Gastroesophageal sphincter (tissue), 4 donors: ENCODE results near the gene COL11A2. TPM values are rescaled to one million over a fixed set of nuclear protein-coding genes. Genes with fewer than 3 reads are reported as not detected.

Experiments
- ATAC-seq: fragments of 150-250 bp; one replicate; pipeline ENCODE4 v1.9.1; 2016; ENCODE audit warnings: mild to moderate bottlenecking, moderate library complexity
- H3K27ac ChIP-seq, 4 donors: fragments of 200-600 bp; sonication (generic) in 3 of 4; 1 replicate in 3 of 4; 2 replicates in 1 of 4; pipeline ENCODE4 v1.5.1; 2016 to 2019
- H3K27me3 ChIP-seq: fragments of 200-600 bp; sonication (generic); one replicate; pipeline ENCODE4 v1.5.1; 2019
- H3K36me3 ChIP-seq, 2 donors: fragments of 200-600 bp; sonication (generic); one replicate each; pipeline ENCODE4 v1.5.1; 2019; ENCODE audit warnings: control low read depth in 1 of 2
- H3K4me1 ChIP-seq, 3 donors: fragments of 200-600 bp; sonication (generic); 1 replicate in 2 of 3; 2 replicates in 1 of 3; pipeline ENCODE4 v1.5.1; 2016 to 2019; ENCODE audit warnings: control low read depth in 2 of 3
- H3K4me3 ChIP-seq, 2 donors: fragments of 200-600 bp; sonication (generic); one replicate each; pipeline ENCODE4 v1.5.1; 2019; ENCODE audit warnings: mild to moderate bottlenecking in 1 of 2, moderate library complexity in 1 of 2
- H3K9me3 ChIP-seq, 3 donors: fragments of 200-600 bp; sonication (generic); one replicate each; pipeline ENCODE4 v1.5.1; 2017 to 2019; ENCODE audit warnings: control low read depth in 2 of 3
- EP300 ChIP-seq: sonication (generic); formaldehyde crosslinking; IDR thresholded peaks from one replicate; pipeline ENCODE4 v1.6.1; 2017; ENCODE audit warnings: antibody characterized with exemption, mild to moderate bottlenecking
- POLR2A ChIP-seq, 2 donors: fragments of 450-650 bp; IDR thresholded peaks; one replicate each; pipeline ENCODE4 v1.6.1; 2017; ENCODE audit warnings: antibody characterized with exemption in 2 of 2, mild to moderate bottlenecking in 2 of 2, moderate library complexity in 1 of 2
- POLR2AphosphoS5 ChIP-seq: sonication (generic); formaldehyde crosslinking; IDR thresholded peaks from one replicate; pipeline ENCODE4 v1.6.1; 2017; ENCODE audit warnings: antibody characterized with exemption
- WGBS, 2 donors: methylation state at CpG; one replicate each; pipeline ENCODE4 v1.1.5; 2018; ENCODE audit warnings: low coverage in 1 of 2; 5-methylcytosine and 5-hydroxymethylcytosine counted together
- total RNA-seq, 4 donors: library from RNA; depleted of rRNA; stranded (reverse); fragments of >200 nt; gene quantifications; one replicate each; pipeline ENCODE4 v1.1.0, GENCODE V29; 2016
- TF ChIP-seq, protein P1 (sequence below), 4 experiments: fragments of 200-600 bp in 2 of 4; fragments of 450-650 bp in 2 of 4; sonication (generic) in 1 of 4; IDR thresholded peaks; one replicate each; pipeline ENCODE4 v1.5.1; 2017 to 2019; ENCODE audit warnings: antibody characterized with exemption in 4 of 4, mild to moderate bottlenecking in 2 of 4, moderate library complexity in 2 of 4

COL11A2 gene
- total RNA-seq, 4 donors from 2014 or later, result 0.35 to 1.4 (median 0.45) TPM

DNA sequence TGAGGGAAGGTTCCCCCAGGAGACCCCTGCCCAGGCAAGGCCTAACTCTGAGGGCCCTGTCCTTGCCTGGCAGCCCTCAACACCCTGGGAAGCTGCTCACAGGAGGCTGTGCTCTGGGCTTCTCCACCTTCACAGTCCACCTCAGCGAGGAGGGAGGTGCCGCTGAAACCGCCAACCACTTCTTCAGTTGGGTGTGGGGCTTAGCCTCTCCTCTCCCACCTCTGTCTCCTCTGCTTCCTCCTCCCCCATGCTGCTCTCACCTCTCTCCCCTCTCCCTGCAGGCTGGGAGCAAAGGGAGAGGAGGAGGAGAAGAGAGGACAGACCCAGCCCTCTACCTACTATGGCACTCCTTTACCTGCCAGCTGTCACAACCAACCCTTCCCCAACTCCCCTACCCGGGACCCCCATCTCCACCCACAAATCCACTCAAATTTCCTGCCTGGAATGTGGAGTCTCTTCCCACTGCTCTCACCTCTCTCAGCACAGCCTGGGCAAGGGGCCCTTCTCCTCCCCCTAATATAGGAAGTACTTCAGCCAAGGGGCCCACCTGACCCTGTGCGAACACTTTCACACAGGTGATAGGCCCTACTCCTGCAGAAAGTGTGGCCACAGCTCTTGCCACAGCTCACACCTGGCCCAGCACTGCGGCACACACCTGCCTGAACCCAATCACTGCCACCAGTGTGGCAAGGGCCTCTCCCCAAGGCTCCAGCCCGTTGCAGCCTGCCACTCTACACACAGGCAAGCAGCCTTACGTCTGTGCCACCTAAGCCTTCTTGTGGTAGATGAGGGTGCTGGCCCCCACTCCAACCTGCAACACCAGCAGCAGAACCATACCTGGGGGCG lies 23.2 kb upstream of the COL11A2 start:
- 50 to 57% methylated on average over 1 of the region's 9 CpGs for WGBS, 2 donors
- H3K27me3 ChIP-seq, result peaks cover 14% of the 10 kb centered on the region
- peaks cover 0 to 23% (median 7%) of the 10 kb centered on the region in 3 donors for H3K4me1 ChIP-seq
- H3K9me3 ChIP-seq, result no peaks in the 10 kb centered on the region
- no peak overlapping the region for H3K4me3 ChIP-seq
- H3K36me3 ChIP-seq, result peaks cover 0 to 17% of the 10 kb centered on the region in 2 donors
- ATAC-seq, result no peak
- H3K27ac ChIP-seq, result no peak overlapping the region
- TF ChIP-seq POLR2A (IDR thresholded peaks at IDR 0.05), result no peak
- TF ChIP-seq, protein P1, sequence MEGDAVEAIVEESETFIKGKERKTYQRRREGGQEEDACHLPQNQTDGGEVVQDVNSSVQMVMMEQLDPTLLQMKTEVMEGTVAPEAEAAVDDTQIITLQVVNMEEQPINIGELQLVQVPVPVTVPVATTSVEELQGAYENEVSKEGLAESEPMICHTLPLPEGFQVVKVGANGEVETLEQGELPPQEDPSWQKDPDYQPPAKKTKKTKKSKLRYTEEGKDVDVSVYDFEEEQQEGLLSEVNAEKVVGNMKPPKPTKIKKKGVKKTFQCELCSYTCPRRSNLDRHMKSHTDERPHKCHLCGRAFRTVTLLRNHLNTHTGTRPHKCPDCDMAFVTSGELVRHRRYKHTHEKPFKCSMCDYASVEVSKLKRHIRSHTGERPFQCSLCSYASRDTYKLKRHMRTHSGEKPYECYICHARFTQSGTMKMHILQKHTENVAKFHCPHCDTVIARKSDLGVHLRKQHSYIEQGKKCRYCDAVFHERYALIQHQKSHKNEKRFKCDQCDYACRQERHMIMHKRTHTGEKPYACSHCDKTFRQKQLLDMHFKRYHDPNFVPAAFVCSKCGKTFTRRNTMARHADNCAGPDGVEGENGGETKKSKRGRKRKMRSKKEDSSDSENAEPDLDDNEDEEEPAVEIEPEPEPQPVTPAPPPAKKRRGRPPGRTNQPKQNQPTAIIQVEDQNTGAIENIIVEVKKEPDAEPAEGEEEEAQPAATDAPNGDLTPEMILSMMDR (IDR thresholded peaks at IDR 0.05), result no peak
- no peak for TF ChIP-seq EP300
- no peak for TF ChIP-seq POLR2AphosphoS5

- peaks cover 0 to 29% of the 10 kb centered on the region in 2 donors for H3K36me3 ChIP-seq
- no peaks in the 10 kb centered on the region for H3K27me3 ChIP-seq
- ATAC-seq, result no peak
- H3K27ac ChIP-seq, result peak overlapping the region in 2 of 4 donors; percentile 33 to 65
- TF ChIP-seq POLR2A (IDR thresholded peaks at IDR 0.05) (no peak), POLR2AphosphoS5 (no peak), EP300 (no peak)
- TF ChIP-seq, protein P1 (IDR thresholded peaks at IDR 0.05), result no peak
- H3K4me3 ChIP-seq, result peak overlapping the region in 1 of 2 donors; percentile 55
- peaks cover 0 to 34% (median 7%) of the 10 kb centered on the region in 3 donors for H3K4me1 ChIP-seq
- 4% methylated on average over 8 of the region's 9 CpGs; no CpG with 5 or more reads in 1 of the 2 donors for WGBS, 2 donors
- H3K9me3 ChIP-seq, result no peaks in the 10 kb centered on the region
These were observed 21.7 kb upstream of the COL11A2 start for GRCh38 chr6:33213989-33214335.

DNA sequence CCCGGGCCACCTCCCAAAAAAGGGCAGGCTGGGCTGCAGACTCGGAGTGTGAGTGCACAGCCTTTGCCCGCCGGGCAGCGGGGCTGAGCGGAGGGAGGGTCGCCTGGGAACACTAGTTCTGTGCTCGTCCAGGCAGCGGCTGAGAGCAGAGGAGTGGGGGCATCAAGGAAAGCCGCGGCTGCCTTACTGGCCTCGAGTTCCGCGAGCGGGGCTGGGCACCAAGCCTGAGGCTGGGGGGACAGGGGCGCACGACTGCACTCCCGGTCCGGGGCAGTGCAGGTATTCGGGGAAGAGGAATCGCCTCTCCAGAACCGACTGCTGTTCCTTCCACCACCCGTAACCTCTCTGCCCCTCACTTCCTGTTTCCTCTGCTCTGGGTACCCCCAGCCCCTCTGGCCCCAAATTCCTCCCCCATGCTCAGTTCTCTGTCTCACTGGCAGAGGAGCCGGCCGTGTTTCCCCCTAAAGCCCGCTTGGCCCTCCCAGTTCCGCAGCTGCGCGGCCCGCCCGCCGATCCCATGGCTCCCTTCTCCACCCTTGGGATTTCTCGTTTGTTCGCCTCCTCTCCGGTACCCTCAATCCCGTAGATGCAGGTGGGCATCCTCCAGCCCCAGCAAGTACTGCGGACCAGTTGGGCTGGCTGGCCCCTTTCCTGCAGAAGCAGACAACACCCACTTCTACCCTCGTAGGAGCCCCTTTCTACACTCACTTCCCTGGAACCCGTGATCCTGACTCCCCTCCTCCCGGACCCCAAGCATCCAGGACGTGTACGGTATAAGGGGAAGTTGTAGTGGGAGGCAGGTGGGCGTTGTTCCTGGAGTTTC lies 21.1 kb upstream of the COL11A2 start:
- Histone ChIP-seq H3K9me3 (no peaks in the 10 kb centered on the region), H3K4me1 (peaks cover 0 to 39% (median 7%) of the 10 kb centered on the region in 3 donors), H3K27ac (peak overlapping the region in 3 of 4 donors; percentile 11 to 65 (median 35)), H3K27me3 (no peaks in the 10 kb centered on the region), H3K4me3 (peak overlapping the region; percentile 8 to 55), H3K36me3 (peaks cover 0 to 29% of the 10 kb centered on the region in 2 donors)
- peak; percentile 35 for ATAC-seq
- TF ChIP-seq POLR2A (IDR thresholded peaks at IDR 0.05) (peak in 1 of 2 donors; percentile 10), POLR2AphosphoS5 (no peak)
- 1% methylated on average over 21 of the region's 43 CpGs; no CpG with 5 or more reads in 1 of the 2 donors for WGBS, 2 donors

GRCh38 chr6:33212857-33213165 lies 20.5 kb upstream of the COL11A2 start:
- Histone ChIP-seq H3K27me3 (no peaks in the 10 kb centered on the region), H3K36me3 (peaks cover 0 to 29% of the 10 kb centered on the region in 2 donors), H3K4me1 (peaks cover 0 to 41% (median 7%) of the 10 kb centered on the region in 3 donors), H3K9me3 (no peaks in the 10 kb centered on the region), H3K4me3 (peak overlapping the region; percentile 8 to 55), H3K27ac (peak overlapping the region in 2 of 4 donors; percentile 11 to 65)
- 0 to 8% methylated on average over 4 to 6 of the region's 6 CpGs for WGBS, 2 donors
- TF ChIP-seq POLR2A (IDR thresholded peaks at IDR 0.05), result no peak
- TF ChIP-seq, protein P1 (IDR thresholded peaks at IDR 0.05), result no peak
- no peak for ATAC-seq

DNA sequence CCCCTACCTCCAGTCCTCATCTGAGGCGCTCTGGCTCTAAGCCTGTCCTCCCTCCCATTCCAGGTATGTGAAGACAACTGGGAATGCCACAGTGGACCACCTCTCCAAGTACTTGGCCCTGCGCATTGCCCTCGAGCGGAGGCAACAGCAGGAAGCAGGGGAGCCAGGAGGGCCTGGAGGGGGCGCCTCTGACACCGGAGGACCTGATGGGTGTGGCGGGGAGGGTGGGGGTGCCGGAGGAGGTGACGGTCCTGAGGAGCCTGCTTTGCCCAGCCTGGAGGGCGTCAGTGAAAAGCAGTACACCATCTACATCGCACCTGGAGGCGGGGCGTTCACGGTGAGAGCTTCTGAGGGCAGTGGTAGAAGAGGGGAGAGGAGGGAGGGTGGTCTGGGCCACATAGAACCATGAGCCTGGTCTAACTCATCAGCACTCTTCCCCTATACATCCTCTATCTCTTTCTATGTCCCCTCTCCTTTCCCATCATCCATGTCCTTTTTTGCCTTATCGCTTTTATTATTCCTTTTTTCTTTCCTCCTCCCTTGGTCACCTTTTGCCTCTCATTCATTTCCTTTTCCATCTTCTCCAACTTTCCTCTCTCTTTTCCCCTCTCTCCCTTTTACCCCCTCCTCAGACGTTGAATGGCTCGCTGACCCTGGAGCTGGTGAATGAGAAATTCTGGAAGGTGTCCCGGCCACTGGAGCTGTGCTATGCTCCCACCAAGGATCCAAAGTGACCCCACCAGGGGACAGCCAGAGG lies 19.6 kb upstream of the COL11A2 start:
- peaks cover 0 to 51% (median 11%) of the 10 kb centered on the region in 3 donors for H3K4me1 ChIP-seq
- 74 to 80% methylated on average over 7 to 12 of the region's 18 CpGs for WGBS, 2 donors

More for the DNA sequence above, 19.6 kb upstream of the COL11A2 start:
- no peak overlapping the region for H3K4me3 ChIP-seq
- no peak overlapping the region for H3K27ac ChIP-seq
- TF ChIP-seq POLR2A (IDR thresholded peaks at IDR 0.05) (no peak), EP300 (no peak), POLR2AphosphoS5 (no peak)
- TF ChIP-seq, protein P1 (IDR thresholded peaks at IDR 0.05), result no peak
- ATAC-seq, result no peak
- H3K9me3 ChIP-seq, result no peaks in the 10 kb centered on the region
- peaks cover 0 to 29% of the 10 kb centered on the region in 2 donors for H3K36me3 ChIP-seq
- no peaks in the 10 kb centered on the region for H3K27me3 ChIP-seq
